ENCODE data around the gene COL8A1.

COL8A1 gene

DNA sequence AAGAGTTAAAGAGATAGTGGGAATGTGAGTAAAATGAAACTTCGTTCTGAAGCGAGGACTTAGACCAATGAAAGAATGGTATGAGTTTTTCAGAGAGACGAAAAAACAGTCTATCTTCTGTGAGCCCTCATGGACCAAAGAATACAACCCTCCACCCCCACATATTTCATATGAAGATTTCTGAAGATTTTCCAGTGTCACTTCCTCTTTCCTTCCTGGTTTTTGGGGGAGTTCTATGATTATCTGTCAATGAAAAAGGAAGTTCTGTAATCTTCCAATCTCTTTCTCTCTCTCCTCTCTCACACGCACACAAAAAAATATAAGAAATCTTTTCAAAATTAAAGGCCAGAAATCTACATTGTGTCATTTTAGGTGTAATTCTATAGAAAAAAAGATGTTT is 206.9 kb downstream of the COL8A1 start:
- no peak for DNase-seq (ENCODE audit: low read depth)

DNA sequence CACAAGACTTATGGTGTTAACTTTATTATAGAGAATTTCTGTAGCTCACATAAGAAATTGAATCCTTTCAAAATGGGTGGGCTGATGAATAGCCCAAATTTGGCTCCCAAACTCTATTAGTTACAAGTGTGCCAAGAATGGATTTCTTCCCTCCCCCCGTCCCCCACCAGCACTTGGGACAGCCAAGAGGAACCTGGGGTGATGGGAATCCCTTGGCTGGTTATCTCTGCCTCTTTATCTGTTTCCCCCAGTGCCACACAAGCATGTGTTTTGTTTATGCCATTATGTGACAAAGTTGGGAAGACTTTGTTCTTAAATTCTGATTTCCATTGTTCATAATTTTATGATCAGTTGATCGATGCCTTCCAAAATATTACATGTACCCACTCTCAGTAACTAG is 207.6 kb downstream of the COL8A1 start:
- no peak for DNase-seq (ENCODE audit: low read depth)

DNA sequence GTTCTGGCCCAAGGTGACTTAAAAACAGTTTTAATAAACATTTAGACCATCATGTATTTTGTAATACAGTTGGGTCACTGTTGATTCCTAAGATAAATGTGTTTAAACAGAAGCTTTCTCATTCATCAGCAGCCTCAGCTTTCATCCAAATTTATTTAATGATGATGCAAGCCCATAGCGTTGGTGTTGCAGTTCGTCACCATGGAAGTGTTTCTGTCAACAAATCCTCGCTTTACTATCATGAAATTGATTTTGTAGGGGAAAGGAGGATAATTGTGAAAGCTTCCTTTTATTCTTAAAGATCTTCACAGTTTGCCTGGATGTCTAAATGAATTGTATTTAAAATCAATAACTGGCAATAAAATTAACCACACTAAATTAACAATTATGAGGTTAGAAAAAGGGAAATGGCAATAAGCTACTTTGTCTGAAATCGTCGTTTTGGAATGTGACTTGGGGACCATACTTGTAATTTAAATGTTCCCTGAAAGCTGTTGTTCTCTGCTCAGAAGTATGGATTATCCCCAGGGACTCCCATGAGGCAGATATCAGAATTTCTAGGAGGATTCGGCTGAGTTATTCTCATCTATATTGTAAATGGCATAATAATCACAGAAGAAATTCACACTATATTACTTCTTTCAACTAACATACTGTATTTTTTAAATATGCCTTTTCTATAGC is 208.2 kb downstream of the COL8A1 start:
- peak; percentile 78 for DNase-seq (ENCODE audit: low read depth)

DNA sequence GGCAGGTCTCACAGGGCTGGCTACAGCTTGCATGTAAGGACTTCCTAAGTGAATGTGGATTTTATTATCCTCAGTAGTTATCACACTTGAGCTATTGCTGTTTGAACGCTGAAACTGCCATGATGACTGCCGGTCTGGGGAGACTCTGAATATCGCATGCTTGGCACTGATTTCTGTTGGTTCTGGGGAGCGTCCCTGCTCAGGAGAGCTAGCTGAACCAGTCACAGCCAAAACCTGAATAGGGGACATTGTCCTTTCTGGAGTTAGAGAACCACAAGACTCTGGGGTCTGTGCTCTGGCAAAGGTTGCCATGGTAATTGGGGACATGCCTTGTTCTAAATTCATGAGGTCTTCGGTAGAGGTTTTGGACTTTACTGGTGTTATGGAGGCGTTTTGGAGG is 210.0 kb downstream of the COL8A1 start:
- no peak for DNase-seq (ENCODE audit: low read depth)
